NCI-H748 treated with DMSO at 0.1 percent for 48 hours (cell line): ENCODE data around the gene ZNF678.
A peak's percentile ranks its signal among the peaks of the same experiment; 100 is the strongest.

Source experiments
- DNase-seq: peaks from one replicate; lab custom pipeline; 2025; lab: John Stamatoyannopoulos, UW

ZNF678 gene

DNA sequence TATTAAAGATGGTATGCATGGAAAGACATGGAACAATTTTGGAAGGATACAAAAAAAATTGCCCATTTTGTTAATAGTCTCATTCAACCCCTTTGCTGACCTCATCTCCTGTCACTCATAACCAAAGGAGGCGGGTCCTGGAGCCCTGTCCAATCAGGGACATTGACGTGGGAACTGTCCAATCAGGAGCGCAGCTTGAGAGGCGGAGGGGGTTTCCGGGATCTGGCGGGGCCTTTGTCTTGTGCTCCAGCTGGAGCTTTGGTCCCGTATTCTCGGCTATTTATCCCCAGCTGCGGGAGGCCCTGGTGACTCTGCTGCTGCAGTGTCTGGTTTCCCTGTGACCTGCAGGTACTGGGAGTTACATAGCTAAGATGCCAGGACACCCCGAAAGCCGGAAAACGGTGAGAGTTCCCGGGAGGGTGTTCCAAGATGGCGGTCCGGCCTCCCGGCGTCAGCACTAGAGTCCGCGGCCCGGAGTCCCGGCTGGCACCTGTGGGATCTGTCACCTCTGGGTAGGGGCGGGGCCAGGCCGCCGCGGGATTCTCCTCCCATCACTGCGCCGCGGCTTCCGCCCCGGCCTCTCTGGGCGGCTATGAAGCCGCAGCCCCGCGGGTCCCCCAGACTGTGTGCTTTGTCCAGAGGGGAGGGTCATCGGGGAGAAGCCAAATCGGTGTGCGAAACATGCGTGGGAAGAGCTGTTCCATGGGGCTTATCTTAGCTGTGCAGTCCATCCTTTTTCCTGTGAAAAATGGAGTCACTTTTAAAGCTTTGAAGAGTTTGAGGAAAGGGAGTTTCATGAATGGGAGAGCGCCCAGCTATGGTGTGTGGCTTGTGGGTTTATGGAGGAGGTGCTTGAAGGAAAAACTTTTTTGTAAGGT lies at the start of gene ZNF678:
Gene ZNF678, plus strand, starts transcription at position 233 of the 878 bp plus-strand sequence. CDS start 87,436 bp downstream, outside the sequence.
- DNase-seq, result peak; percentile 62

DNA sequence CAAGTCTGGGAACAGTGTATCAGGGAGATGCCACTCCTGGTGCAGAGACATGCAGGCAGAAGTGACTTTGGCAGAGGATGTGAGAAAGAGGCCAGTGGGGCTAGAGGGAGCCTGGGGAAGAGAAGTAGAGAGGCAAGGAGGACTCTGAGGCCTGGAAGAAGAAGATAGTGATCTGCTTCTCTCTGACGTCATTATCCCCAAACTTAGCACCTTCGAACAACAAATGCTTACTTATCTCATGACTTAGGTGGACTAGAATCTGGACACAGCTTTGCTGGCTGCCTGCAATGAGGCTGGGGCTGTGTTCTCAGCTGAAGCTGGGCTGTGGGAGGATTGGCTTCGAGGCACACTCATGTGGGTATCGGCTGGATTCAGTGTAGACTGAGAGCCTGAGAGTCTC lies 44.5 kb upstream of the ZNF678 start:
- no peak for DNase-seq

GRCh38 chr1:227521782-227522181 lies 41.6 kb upstream of the ZNF678 start:
- DNase-seq, result no peak

DNA sequence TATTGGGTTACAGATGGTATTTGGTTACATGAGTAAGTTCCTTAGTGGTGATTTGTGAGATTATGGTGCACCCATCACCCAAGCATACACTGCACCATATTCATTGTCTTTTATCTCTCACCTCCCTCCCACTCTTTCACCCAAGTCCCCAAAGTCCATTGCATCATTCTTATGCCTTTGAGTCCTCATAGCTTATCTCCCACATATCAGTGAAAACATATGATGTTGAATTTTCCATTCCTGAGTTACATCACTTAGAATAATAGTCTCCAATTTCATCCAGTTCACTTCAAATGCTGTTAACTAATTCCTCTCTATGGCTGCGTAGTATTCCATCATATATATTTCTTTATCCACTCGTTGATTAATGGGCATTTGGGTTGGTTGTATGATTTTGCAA lies 36.8 kb upstream of the ZNF678 start:
- no peak for DNase-seq

- DNase-seq, result no peak
Measured at GRCh38 chr1:227532019-227532619, 31.2 kb upstream of the ZNF678 start.

GRCh38 chr1:227540170-227541098 lies 22.9 kb upstream of the ZNF678 start:
- DNase-seq, result no peak

- DNase-seq, result no peak
Measured at GRCh38 chr1:227541129-227541528, 22.2 kb upstream of the ZNF678 start.

DNA sequence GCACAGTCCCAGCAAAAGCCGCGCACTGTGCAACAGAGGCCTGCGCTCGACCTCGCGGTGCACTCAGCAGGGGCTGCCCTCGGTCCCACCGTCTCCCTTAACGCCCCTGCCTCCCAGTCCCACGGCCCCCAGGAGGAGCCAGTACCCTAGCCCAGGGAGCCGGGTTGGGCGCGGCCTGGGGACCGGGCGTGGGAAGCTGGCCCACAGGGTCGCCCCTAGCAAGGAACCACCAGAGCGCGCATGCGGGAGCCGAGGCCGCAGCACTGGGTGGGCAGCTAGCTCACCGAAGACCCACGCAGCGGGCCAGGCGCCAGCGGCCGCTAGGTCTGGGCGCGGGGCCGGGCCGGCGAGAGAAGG lies 21.6 kb upstream of the ZNF678 start:
- DNase-seq, result no peak

DNA sequence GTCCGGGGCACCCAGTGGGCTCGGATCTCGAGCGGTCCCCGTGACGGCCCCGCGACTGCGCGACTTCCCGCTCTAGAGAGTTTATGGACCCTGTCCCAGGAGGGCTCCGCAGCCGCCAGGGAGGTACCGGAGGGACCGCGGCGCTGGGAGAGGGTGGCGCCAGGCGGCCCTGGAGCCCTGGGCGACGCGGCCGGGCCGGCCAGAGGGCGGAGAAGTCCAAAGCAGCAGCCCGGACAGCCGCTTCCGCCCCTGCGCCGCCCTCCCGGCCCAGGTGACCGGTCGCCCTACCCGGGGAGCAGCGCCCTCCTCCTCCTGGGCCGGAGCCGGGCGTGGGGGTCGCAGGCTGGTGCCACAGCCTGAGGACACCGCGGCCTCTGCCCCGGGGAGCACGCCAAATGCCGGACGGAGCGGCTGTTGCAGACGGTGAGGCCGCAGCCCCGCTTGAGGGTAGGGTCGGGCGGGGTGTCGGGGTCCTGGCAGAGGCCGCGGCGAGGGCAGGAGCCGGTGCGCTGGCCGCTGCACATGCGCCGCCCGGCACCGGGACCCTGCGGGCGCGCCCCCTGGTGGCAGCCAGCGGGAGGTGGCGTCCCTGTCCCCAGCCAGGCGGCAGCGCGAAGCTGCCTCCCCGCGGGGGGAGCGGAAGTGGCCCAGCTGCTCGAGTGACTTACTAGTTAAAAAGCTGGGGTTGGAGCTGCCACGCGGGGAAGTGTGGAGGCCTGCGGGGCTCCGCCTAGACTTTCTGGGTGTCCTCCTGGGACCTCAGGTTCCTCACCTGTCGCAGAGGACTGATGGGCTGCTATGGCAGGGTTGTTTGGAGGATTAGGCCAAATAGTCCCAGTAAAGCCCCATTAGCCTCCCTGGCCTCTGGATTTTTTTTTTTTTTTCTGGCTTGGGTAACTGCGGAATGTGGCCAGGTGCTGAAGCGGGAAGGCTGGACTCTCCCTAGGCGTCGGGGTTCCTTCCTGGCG lies 20.9 kb upstream of the ZNF678 start:
- peak; percentile 29 for DNase-seq

DNA sequence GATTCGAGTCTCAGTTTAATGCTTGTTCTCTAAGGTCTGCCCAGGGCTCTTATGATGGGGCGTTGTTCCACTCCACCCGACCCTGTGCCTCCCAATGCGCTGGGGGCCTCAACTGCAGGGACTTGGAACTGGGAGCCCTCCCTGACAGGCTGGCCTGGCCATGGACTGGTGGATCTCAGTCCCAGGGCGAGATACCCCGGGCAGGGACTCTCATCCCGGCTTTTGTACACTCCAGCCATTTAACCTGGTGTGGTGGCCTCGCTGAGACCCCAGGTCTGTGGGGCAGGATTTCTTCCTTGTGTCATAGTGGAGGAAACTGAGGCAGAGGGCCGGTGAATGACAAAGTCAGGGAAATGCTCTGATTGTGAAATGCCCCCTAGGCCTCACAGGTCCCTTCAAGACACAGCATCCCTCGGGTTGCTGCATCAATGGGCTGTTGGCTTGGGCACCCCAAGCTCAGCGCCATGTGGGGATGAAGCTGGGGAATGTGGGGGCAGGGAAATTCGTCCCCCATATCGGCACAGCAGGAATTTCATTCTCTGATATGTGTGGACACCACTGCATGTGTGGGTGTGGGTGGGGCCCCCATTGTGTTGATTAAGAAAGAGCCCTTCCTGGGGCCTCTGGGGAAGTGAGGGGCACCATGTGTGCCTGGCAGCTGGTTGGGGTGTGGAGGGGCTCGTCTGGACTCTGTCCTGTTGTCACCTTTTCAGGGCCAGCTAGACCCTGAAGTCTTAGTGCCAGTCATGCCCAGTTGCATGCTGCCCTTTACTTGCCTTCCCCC lies 19.9 kb upstream of the ZNF678 start:
- no peak for DNase-seq

- no peak for DNase-seq
Measured at GRCh38 chr1:227544067-227545050, 19.0 kb upstream of the ZNF678 start.

DNA sequence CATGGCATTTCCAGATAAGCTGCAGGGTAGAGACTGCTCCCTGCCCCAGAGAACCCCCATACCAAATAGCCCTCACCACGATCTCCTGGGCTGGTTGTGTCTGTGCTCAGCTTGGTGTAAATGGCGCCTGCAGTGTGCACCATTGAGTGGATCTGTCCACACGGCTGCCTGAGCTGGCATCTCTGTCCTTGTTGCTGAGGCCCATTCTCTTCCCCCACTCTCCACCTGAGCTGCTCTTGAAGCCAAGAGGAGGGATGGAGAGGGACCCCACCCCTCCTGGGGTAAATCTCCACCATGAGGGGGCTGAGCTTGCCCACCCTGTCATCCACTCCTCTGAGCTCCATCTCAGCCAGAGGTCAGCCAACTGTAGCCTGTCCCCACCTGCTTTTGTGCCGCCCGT lies 18.0 kb upstream of the ZNF678 start:
- no peak for DNase-seq

DNA sequence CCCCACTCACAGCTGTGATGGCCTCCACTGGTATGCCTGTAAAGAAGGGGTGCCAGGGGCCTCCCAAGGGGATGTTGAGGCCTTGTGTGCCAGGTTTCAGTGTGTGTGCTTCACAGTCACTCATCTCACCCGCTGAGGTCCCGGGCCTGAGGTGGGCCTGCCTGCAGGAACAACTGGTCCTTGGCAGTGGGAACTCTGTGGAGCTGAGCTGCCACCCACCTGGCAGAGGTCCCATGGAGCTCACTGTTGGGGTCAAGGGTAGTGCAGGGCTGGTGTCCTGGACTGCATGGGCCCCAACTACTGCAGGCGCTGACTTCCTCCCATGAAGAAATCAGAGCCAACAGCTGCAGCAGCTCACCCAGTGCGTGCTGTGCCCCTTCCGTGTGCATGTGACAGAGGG lies 17.3 kb upstream of the ZNF678 start:
- no peak for DNase-seq

- DNase-seq, result no peak
Measured at GRCh38 chr1:227546598-227547309, 16.6 kb upstream of the ZNF678 start.

- DNase-seq, result no peak
Measured at GRCh38 chr1:227547310-227548118, 15.8 kb upstream of the ZNF678 start.

DNA sequence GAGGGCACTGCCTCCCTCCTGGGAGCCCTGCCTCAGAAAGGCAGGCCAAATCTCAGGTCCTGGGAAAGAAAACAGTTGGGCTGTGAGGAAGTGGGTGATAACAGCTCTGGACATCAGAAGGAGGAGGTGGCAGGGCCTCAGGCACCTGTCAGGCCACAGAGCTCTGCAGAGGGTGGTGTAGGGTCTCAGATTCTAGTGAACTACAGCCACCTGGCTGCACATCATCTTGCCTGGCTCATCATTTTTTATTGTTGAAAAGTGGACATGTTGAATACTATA lies 15.3 kb upstream of the ZNF678 start:
- no peak for DNase-seq

DNA sequence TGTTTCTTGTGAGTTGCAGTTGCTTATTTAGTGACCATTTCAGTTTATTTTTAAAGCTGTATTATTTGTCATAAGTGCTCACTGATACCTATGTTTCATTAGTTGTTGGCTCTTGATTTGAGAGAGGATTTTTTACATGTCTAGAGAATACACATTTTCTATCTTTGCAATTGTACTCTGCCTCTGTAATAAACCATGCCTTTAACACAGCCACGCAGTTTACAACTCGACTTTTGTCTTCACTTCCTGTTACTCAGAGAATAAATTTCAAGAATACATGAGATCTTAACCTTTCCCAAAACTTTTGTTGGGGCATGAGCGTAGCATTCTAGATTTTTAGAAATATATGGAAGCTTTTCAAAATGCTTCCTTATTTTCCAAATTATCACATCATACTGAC lies 14.9 kb upstream of the ZNF678 start:
- DNase-seq, result no peak

DNA sequence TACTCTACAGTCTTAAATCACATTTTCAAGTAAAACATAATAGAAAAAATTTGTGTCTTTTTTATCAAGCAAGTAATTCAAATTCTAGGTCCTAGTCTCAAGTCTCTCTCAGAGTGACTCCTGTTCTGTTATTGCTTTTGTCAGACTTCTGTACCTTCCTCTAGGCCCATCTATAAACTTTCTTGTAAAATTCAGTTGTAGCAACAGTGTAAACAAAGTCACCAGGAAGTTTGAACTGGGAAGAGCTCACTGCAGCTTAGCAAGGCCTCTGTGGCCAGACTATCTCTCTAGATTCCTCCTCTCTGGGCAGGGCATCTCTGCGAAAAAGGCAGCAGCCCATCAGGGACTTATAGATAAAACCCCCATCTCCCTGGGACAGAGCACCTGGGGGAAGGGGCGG lies 13.5 kb upstream of the ZNF678 start:
- DNase-seq, result no peak
